BJ (cell line): ENCODE measurements around the gene PRDM16. TPM values are rescaled to one million over a fixed set of nuclear protein-coding genes. Genes with fewer than 3 reads are reported as not detected.

Experiments used
- CTCF ChIA-PET: fragments of 350-600 bp; formaldehyde crosslinking; extraction: SDS; loops from one replicate; lab custom pipeline; 2021; ENCODE audit warnings: antibody characterized with exemption, inconsistent platforms; lab: Yijun Ruan, JAX
- POLR2A ChIA-PET: fragments of 300-600 bp; sonication (Branson Sonifier 250); formaldehyde crosslinking; extraction: SDS; loops from one replicate; lab custom pipeline; 2021; ENCODE audit warnings: antibody characterized with exemption; lab: Charles Lee
- DNase-seq: peaks from one replicate; pipeline ENCODE4 v3.0.0-alpha.2; 2011; ENCODE audit warnings: low read depth
- H3K27me3 ChIP-seq: 2 replicates; pipeline ENCODE4 v1.6.0; 2011; ENCODE audit warnings: low read length; ENCODE audit not compliant: control insufficient read depth, insufficient read depth
- H3K36me3 ChIP-seq: 2 replicates; pipeline ENCODE4 v1.5.1; 2011; ENCODE audit warnings: low read length; ENCODE audit not compliant: control insufficient read depth, insufficient read depth
- H3K4me3 ChIP-seq: 2 replicates; pipeline ENCODE4 v1.5.1; 2011; ENCODE audit warnings: low read depth, mild to moderate bottlenecking, control low read depth, low read length
- CTCF ChIP-seq: IDR thresholded peaks from 2 replicates; pipeline ENCODE4 v1.5.1; 2011; ENCODE audit warnings: low read depth, mild to moderate bottlenecking, control low read depth, inconsistent platforms, low read length, moderate library complexity; ENCODE audit not compliant: insufficient read depth
- polyA minus RNA-seq: library from RNA; depleted of rRNA, polyadenylated mRNA; stranded (reverse); fragments of >200 nt; gene quantifications from 2 replicates; pipeline ENCODE4 v1.2.3, GENCODE V29; 2011; rRNA and poly(A)+ RNA removed
- polyA plus RNA-seq: library from polyadenylated mRNA; depleted of rRNA; stranded (reverse); fragments of >200 nt; gene quantifications from 2 replicates; pipeline ENCODE4 v1.2.3, GENCODE V29; 2011; rRNA removed

The PRDM16 gene
- polyA plus RNA-seq, result 0.01 and 0.02 TPM in 2 replicates
- not detected in 2 replicates for polyA minus RNA-seq

- H3K4me3 ChIP-seq, result peak within 1 kb of the TSS; percentile 41
- no peak for DNase-seq
- TF ChIP-seq CTCF, result no peak
- peaks cover 50% of the 10 kb centered on the region for H3K27me3 ChIP-seq
- CTCF ChIA-PET, result no interaction called here
- POLR2A ChIA-PET, result no interaction called here
- H3K36me3 ChIP-seq, result no peaks in the 10 kb centered on the region
Observed at GRCh38 chr1:3068564-3069431, at the start of gene PRDM16. PRDM16 (plus strand) TSS chr1:3069203; CDS start chr1:3069260, 57 bp downstream.

GRCh38 chr1:3019516-3020051, 49.4 kb upstream of the PRDM16 start:
- POLR2A ChIA-PET, result no interaction called here
- Histone ChIP-seq H3K36me3 (no peaks in the 10 kb centered on the region), H3K27me3 (no peaks in the 10 kb centered on the region), H3K4me3 (no peak overlapping the region)
- TF ChIP-seq CTCF, result no peak
- CTCF ChIA-PET, result no interaction called here
- DNase-seq, result no peak

GRCh38 chr1:3020263-3020909, 48.6 kb upstream of the PRDM16 start:
- CTCF ChIA-PET, result no interaction called here
- TF ChIP-seq CTCF, result no peak
- POLR2A ChIA-PET, result no interaction called here

GRCh38 chr1:3021233-3021671, 47.8 kb upstream of the PRDM16 start, which contains the start of gene ACTRT2:
ACTRT2 (plus strand) TSS chr1:3021467; CDS start chr1:3021687, 220 bp downstream.
- no peaks in the 10 kb centered on the region for H3K27me3 ChIP-seq
- no peaks in the 10 kb centered on the region for H3K36me3 ChIP-seq
- ChIA-PET CTCF (no interaction called here), POLR2A (no interaction called here)
- H3K4me3 ChIP-seq, result no peak within 1 kb of the TSS
- no peak for TF ChIP-seq CTCF
- no peak for DNase-seq

More at GRCh38 chr1:3020263-3020909, 48.6 kb upstream of the PRDM16 start:
- H3K4me3 ChIP-seq, result no peak overlapping the region
- no peaks in the 10 kb centered on the region for H3K27me3 ChIP-seq
- DNase-seq, result no peak
- no peaks in the 10 kb centered on the region for H3K36me3 ChIP-seq
